ENCODE results near the gene NSUN3. TPM values are rescaled to one million over a fixed set of nuclear protein-coding genes. Genes with fewer than 3 reads are reported as not detected.
"Not testable (repeated sequence)": the region's sequence is repeated elsewhere in the genome, so short reads cannot be mapped to it uniquely, and the experiment has no call there.

The NSUN3 gene
- total RNA-seq, 1 donor from 2014 or later, result 18.8 TPM

DNA sequence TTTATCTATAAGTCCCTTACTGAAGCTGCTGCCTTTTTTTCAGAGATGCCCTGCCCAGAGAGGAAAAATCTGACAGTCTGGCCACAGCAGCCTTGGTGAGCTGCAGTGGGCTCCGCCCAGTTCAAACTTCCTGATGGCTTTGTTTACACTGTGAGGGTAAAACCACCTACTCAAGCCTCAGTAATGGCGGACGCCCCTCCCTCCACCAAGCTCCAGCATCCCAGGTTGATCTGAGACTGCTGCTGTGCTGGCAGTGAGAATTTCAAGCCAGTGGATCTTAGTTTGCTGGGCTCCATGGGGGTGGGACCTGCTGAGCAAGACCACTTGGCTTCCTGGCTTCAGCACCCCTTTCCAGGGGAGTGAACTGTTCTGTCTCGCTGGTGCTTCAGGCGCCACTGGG lies 17.7 kb downstream of the NSUN3 start:
- DNase-seq (ENCODE audit: low spot score); H3K9me3 Mint-ChIP-seq; H3K4me3 Mint-ChIP-seq; H3K27me3 Mint-ChIP-seq (ENCODE audit: insufficient read depth); H3K27ac Mint-ChIP-seq; intact Hi-C loops (cut with micrococcal nuclease): not testable (repeated sequence)
- Mint-ChIP-seq H3K4me1 (ENCODE audit: low read depth) (peaks cover 38% of the 10 kb centered on the region), H3K36me3 (ENCODE audit: low read depth) (peaks cover 13% of the 10 kb centered on the region)

DNA sequence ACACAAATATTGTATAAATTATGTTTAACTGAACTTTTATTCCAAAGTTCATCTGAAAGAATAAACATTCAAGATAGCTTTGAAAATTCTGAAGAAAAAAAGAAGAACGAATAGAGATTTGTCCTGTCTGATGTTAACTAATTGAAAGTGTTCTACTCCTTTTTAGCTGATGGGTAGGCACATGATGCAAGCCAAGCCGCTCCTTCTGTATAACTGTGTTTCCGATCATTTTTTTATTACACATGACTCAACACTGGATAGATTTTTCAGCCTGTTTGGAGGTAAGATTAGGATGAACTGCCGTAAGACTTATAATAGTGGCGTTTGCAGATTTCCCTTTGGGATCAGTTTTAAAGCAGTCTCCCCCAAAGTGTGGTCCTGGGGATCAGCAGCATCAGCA lies 19.0 kb downstream of the NSUN3 start:
- H3K9me3 Mint-ChIP-seq, result no peaks in the 10 kb centered on the region
- peaks cover 6% of the 10 kb centered on the region for H3K36me3 Mint-ChIP-seq (ENCODE audit: low read depth)
- no peak for DNase-seq (ENCODE audit: low spot score)
- peaks cover 38% of the 10 kb centered on the region for H3K4me1 Mint-ChIP-seq (ENCODE audit: low read depth)
- no peaks in the 10 kb centered on the region for H3K27me3 Mint-ChIP-seq (ENCODE audit: insufficient read depth)
- intact Hi-C loops (cut with micrococcal nuclease), result no loop called here
- no peak overlapping the region for H3K4me3 Mint-ChIP-seq
- H3K27ac Mint-ChIP-seq, result no peak overlapping the region

DNA sequence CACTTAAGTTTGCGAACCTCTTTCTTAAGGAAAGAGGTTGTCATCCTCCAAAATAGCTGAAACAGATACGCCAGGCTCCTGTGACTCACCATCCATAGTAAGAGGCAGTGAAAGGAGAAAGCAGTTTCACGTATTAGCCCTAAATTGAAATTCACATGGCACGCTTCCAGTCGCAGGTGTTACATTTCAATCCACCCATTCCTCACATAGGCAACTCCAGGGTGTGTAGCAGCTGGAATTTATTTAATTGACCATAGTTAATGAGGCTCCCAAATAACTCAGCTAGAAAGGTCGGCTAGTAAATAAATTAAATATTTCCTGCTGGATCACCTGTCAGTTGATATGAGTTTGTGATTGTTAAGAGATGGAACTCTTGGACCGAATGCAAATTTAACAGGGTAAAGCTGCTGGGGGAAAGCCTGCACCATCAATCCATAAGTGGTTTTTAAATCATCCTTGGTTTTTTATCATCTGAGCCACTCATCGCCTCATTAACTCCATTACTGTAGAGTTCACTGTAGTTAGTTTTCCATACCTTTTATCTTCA lies 19.6 kb downstream of the NSUN3 start:
- Mint-ChIP-seq H3K27me3 (ENCODE audit: insufficient read depth) (no peaks in the 10 kb centered on the region), H3K9me3 (no peaks in the 10 kb centered on the region), H3K4me1 (ENCODE audit: low read depth) (peaks cover 38% of the 10 kb centered on the region), H3K27ac (no peak overlapping the region), H3K36me3 (ENCODE audit: low read depth) (peaks cover 4% of the 10 kb centered on the region), H3K4me3 (no peak overlapping the region)
- DNase-seq (ENCODE audit: low spot score), result no peak
- intact Hi-C loops (cut with micrococcal nuclease), result no loop called here

DNA sequence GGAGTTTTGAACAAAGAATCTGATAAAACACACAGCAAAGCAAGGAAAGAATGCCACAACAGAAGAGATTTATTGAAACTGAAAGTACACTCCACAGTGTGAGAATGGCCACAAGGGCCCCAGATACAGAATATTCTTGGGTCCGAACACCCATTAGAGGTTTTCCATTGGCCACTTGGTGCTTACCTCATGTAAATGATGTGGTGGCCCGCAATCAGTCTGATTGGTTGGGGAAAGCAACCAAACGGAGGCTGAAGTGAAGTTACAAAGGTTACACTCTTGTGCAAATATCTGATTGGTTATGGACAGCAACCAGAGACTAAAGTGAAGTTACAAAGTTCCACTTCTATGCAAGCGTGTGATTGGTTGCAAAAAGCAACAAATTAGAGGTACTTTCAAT lies 20.4 kb downstream of the NSUN3 start:
- H3K36me3 Mint-ChIP-seq (ENCODE audit: low read depth), result peaks cover 10% of the 10 kb centered on the region
- no peak overlapping the region for H3K4me3 Mint-ChIP-seq
- no peak for DNase-seq (ENCODE audit: low spot score)
- no peaks in the 10 kb centered on the region for H3K9me3 Mint-ChIP-seq
- intact Hi-C loops (cut with micrococcal nuclease), result no loop called here
- peaks cover 38% of the 10 kb centered on the region for H3K4me1 Mint-ChIP-seq (ENCODE audit: low read depth)
- H3K27me3 Mint-ChIP-seq (ENCODE audit: insufficient read depth), result no peaks in the 10 kb centered on the region
- no peak overlapping the region for H3K27ac Mint-ChIP-seq

DNA sequence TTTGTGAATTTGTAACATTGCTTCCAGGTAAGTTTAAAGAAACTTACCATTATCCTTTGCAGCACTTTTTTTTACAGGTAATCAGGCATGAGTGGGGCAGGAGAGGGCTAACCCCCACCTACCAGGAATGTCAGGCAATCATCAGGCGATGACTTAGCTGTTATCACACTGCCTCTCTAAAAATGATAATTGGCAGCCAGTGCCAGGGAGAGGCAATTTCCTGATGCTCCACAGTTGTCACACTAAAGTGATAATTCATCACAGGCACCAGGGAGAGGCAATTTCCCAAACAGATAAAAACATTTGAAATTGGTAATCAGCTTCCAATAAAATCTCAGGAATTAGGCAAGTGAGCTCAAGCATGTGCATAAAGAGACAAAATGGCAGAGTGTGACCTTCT lies 26.3 kb downstream of the NSUN3 start:
- H3K27me3 Mint-ChIP-seq (ENCODE audit: insufficient read depth), result no peaks in the 10 kb centered on the region
- H3K4me3 Mint-ChIP-seq, result no peak overlapping the region
- H3K4me1 Mint-ChIP-seq (ENCODE audit: low read depth), result peaks cover 1% of the 10 kb centered on the region
- peaks cover 23% of the 10 kb centered on the region for H3K36me3 Mint-ChIP-seq (ENCODE audit: low read depth)
- no peaks in the 10 kb centered on the region for H3K9me3 Mint-ChIP-seq
- no peak overlapping the region for H3K27ac Mint-ChIP-seq
- intact Hi-C loops (cut with micrococcal nuclease), result no loop called here
- DNase-seq (ENCODE audit: low spot score), result no peak

DNA sequence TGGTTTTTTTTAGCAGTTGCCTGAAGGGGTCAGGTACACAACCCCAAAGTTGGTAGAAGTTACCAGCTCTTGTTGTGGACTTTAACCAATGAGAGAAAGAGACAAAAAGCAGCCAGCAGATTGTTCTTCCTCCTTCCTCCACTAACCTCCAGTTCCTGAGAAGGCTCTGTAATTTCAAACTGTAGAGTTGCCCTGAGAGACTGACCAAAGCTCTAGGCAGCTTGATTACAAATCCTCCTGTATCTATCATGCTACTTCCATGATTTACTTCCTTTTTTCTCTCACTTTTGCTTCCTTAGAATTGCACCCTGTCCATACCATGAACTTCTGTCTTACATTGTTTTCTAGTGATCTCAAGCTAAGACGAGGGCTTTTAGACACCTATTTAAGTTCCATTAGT lies 29.2 kb downstream of the NSUN3 start:
- H3K27ac Mint-ChIP-seq, result no peak overlapping the region
- no peaks in the 10 kb centered on the region for H3K9me3 Mint-ChIP-seq
- intact Hi-C loops (cut with micrococcal nuclease), result no loop called here
- H3K4me1 Mint-ChIP-seq (ENCODE audit: low read depth), result no peaks in the 10 kb centered on the region
- H3K27me3 Mint-ChIP-seq (ENCODE audit: insufficient read depth), result no peaks in the 10 kb centered on the region
- no peak for DNase-seq (ENCODE audit: low spot score)
- peaks cover 33% of the 10 kb centered on the region for H3K36me3 Mint-ChIP-seq (ENCODE audit: low read depth)
- H3K4me3 Mint-ChIP-seq, result no peak overlapping the region

DNA sequence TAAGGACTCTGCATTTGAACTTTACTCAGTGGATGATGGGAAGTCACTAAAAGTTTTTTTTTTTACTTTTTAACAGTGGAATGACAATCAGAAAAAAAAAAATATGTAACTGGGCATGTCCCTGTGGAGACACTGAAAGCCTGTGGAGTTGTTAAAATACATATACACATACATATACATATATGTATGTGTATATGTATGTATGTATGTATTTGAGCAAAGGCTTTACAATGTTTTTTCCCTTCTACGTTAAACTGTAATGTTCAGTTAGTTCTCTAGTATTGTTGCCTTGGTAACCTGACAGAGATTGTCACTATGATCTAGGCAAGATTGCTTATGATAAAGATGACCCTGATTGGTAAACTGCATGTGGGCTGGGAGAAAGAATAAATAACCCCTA lies 30.3 kb downstream of the NSUN3 start:
- no peak overlapping the region for H3K27ac Mint-ChIP-seq
- no peak overlapping the region for H3K4me3 Mint-ChIP-seq
- H3K36me3 Mint-ChIP-seq (ENCODE audit: low read depth), result peaks cover 34% of the 10 kb centered on the region
- intact Hi-C loops (cut with micrococcal nuclease), result no loop called here
- peaks cover 2% of the 10 kb centered on the region for H3K4me1 Mint-ChIP-seq (ENCODE audit: low read depth)
- no peak for DNase-seq (ENCODE audit: low spot score)
- no peaks in the 10 kb centered on the region for H3K9me3 Mint-ChIP-seq
- H3K27me3 Mint-ChIP-seq (ENCODE audit: insufficient read depth), result no peaks in the 10 kb centered on the region

DNA sequence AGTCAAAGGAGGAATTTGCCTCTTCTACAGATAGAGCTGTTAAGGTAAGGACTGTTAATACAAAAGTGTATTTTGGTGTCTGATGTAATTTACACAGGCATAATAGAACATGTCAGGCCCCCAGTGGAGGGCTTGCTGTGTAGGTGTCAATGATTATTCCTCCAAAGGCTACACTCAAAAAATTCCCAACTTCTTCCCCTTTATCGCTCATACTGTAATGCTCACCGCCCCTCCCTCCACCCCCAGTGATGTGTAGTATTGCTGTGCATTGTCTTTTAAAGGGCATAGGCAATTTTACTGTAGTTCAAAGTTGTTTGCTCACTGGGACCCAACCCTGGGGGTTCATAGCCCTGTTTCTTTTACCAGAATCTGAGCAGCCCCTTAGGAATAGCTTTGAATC lies 32.2 kb downstream of the NSUN3 start:
- H3K36me3 Mint-ChIP-seq (ENCODE audit: low read depth), result peaks cover 39% of the 10 kb centered on the region
- peaks cover 7% of the 10 kb centered on the region for H3K4me1 Mint-ChIP-seq (ENCODE audit: low read depth)
- DNase-seq (ENCODE audit: low spot score), result no peak
- H3K27ac Mint-ChIP-seq, result no peak overlapping the region
- no peak overlapping the region for H3K4me3 Mint-ChIP-seq
- H3K9me3 Mint-ChIP-seq, result no peaks in the 10 kb centered on the region
- intact Hi-C loops (cut with micrococcal nuclease), result no loop called here
- H3K27me3 Mint-ChIP-seq (ENCODE audit: insufficient read depth), result no peaks in the 10 kb centered on the region

DNA sequence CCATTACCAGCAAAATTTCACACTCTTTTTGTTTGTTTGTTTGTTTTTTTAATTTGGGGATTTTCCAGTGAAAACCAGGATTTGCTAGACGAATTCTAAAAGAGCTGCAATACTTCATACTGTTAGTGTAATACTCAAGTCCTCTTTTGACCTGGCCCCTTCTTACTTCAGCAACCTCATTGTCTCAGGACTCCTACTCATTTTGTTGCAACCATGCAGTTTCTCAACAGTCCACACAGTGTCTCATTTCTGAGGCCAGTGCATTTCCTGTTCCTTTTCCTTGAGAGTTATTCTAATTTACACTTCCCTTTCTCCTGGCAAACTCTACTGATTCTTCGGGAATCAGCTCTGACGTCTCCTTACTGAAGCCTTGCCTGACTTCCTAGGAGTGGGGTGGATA lies 35.6 kb downstream of the NSUN3 start:
- intact Hi-C loops (cut with micrococcal nuclease), result no loop called here
- no peaks in the 10 kb centered on the region for H3K9me3 Mint-ChIP-seq
- no peak overlapping the region for H3K27ac Mint-ChIP-seq
- H3K36me3 Mint-ChIP-seq (ENCODE audit: low read depth), result peaks cover 33% of the 10 kb centered on the region
- DNase-seq (ENCODE audit: low spot score), result no peak
- H3K4me1 Mint-ChIP-seq (ENCODE audit: low read depth), result peaks cover 7% of the 10 kb centered on the region
- no peak overlapping the region for H3K4me3 Mint-ChIP-seq
- no peaks in the 10 kb centered on the region for H3K27me3 Mint-ChIP-seq (ENCODE audit: insufficient read depth)

DNA sequence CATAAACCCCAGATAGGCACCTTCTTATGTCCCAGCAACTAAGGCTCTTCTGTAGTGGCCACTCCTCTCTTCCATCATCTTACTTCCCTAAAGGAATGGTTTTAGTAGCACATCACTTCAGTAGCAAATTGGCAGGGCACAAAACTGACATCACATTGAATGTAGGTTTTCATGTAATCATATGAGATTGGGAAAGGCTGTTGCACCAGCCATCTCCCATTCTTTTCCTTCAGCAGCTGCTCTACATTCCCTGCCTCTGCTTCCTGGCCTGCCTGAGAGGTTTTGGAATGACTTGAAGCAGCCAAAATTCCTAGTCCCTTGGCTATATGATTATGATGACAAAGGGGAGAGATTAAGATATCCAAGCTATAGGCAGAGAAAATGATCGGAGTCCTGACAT lies 36.5 kb downstream of the NSUN3 start:
- Mint-ChIP-seq H3K36me3 (ENCODE audit: low read depth) (peaks cover 32% of the 10 kb centered on the region), H3K27ac (no peak overlapping the region), H3K4me1 (ENCODE audit: low read depth) (peaks cover 7% of the 10 kb centered on the region), H3K9me3 (no peaks in the 10 kb centered on the region), H3K27me3 (ENCODE audit: insufficient read depth) (no peaks in the 10 kb centered on the region), H3K4me3 (no peak overlapping the region)
- intact Hi-C loops (cut with micrococcal nuclease), result no loop called here
- no peak for DNase-seq (ENCODE audit: low spot score)

DNA sequence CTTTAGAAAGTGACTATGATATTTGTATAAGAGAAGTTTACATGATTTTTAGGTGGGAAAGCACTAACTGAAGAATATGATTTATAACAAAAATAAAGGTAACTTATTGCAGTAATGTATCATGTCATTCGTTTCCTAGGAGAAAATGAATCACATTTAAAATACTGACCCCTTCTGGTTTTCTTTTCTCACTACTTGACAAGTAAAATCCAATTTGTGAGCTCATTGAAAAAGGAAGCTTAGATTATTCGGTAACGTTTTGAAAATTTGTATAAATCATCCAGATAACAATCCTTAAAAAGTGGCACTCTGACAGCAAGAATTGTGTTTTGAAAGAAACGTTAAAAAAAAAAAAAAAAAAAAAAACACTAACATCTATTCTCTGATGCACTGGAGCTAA lies 39.0 kb downstream of the NSUN3 start:
- no peak for DNase-seq (ENCODE audit: low spot score)
- Mint-ChIP-seq H3K4me1 (ENCODE audit: low read depth) (peaks cover 7% of the 10 kb centered on the region), H3K4me3 (no peak overlapping the region), H3K36me3 (ENCODE audit: low read depth) (peaks cover 25% of the 10 kb centered on the region), H3K27me3 (ENCODE audit: insufficient read depth) (no peaks in the 10 kb centered on the region), H3K27ac (no peak overlapping the region), H3K9me3 (no peaks in the 10 kb centered on the region)
- intact Hi-C loops (cut with micrococcal nuclease), result loop anchor here (1.0 kb wide), 1 partner anchor 98 kb away; no protein-coding TSS in a partner anchor

DNA sequence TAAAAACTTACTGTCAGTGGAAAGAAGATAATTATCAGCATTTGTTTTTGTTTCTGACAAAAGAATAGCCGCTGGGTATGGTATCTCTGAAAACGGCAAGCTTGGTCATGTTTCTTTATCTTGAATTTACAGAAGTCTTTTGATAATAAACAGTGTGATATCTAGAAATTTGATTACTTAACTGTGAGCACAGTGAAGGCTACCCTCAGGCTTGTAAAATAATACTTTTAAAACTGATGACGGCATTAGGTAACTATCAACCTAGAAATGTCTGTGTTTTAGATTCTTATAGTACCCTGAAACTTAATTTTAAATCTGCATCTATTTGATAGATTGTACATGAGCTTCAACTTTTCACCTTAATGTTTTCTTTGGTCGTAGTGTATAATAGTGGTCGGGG lies 43.4 kb downstream of the NSUN3 start:
- no peaks in the 10 kb centered on the region for H3K9me3 Mint-ChIP-seq

DNA sequence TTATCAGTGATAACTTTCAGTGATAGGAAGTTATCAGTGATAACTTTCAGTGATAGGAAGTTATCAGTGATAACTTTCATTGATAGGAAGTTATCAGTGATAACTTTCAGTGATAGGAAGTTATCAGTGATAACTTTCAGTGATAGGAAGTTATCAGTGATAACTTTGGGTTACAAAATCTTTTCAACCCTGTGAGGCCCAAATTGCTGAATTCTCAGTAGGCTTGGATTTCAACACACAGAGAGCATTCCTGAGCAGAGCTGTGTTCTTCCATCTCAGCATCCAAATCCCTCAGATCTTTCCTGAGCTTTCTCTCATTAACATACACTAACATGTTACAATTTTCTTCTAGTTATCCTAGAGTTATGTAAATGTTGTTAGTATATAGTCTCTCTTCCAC lies 47.4 kb downstream of the NSUN3 start:
- H3K36me3 Mint-ChIP-seq (ENCODE audit: low read depth); H3K9me3 Mint-ChIP-seq: not testable (repeated sequence)

More for the DNA sequence above, 43.4 kb downstream of the NSUN3 start:
- intact Hi-C loops (cut with micrococcal nuclease), result no loop called here
- Mint-ChIP-seq H3K27me3 (ENCODE audit: insufficient read depth) (no peaks in the 10 kb centered on the region), H3K4me1 (ENCODE audit: low read depth) (no peaks in the 10 kb centered on the region), H3K4me3 (no peak overlapping the region), H3K36me3 (ENCODE audit: low read depth) (peaks cover 9% of the 10 kb centered on the region), H3K27ac (no peak overlapping the region)
- DNase-seq (ENCODE audit: low spot score), result no peak

DNA sequence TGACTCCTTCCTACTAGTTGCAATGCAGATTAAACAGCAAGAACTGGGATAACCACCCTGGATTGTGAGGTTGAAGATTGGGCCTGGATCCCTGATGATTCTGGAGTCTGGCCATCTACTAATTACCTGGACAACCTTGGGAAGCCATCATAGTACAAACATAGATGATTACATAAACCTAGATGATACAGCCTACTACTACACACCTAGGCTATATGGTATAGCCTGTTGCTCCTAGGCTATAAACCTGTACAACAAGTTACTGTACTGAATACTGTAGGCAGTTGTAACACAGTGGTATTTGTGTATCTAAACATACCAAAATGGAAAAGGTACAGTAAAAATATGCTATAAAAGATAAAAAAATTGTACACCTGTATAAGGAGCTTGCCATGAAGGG lies 48.0 kb downstream of the NSUN3 start:
- intact Hi-C loops (cut with micrococcal nuclease), result no loop called here
- Mint-ChIP-seq H3K36me3 (ENCODE audit: low read depth) (peaks cover 9% of the 10 kb centered on the region), H3K9me3 (no peaks in the 10 kb centered on the region), H3K4me3 (no peak overlapping the region), H3K27ac (no peak overlapping the region), H3K4me1 (ENCODE audit: low read depth) (no peaks in the 10 kb centered on the region), H3K27me3 (ENCODE audit: insufficient read depth) (no peaks in the 10 kb centered on the region)
- DNase-seq (ENCODE audit: low spot score), result no peak

More for the DNA sequence above, 47.4 kb downstream of the NSUN3 start:
- H3K27ac Mint-ChIP-seq; H3K4me1 Mint-ChIP-seq (ENCODE audit: low read depth); H3K27me3 Mint-ChIP-seq (ENCODE audit: insufficient read depth); H3K4me3 Mint-ChIP-seq; intact Hi-C loops (cut with micrococcal nuclease); DNase-seq (ENCODE audit: low spot score): not testable (repeated sequence)
